CD4-positive, CD25-positive, alpha-beta regulatory T cell (primary cell): Measurements from ENCODE around the gene MEP1A. TPM values are rescaled to one million over a fixed set of nuclear protein-coding genes. Genes with fewer than 3 reads are reported as not detected.

Experiments
- ATAC-seq, 2 donors: fragments of 150-1000 bp; cut with Tn5 transposase; one replicate each; pipeline ENCODE4 v1.10.0; 2021; ENCODE audit warnings: low read depth in 2 of 2, moderate number of reproducible peaks in 2 of 2, moderate library complexity in 1 of 2
- DNase-seq, 3 donors: peaks; one replicate each; pipeline versions ENCODE4 v3.0.0 to v3.0.0-alpha.2; 2012 to 2022; ENCODE audit warnings: mixed read lengths in 1 of 3
- H3K27ac ChIP-seq: one replicate; pipeline ENCODE4 v1.7.0; 2013; ENCODE audit warnings: mild to moderate bottlenecking, low read length; ENCODE audit not compliant: insufficient read depth, poor library complexity, severe bottlenecking
- H3K27me3 ChIP-seq: one replicate; pipeline ENCODE4 v1.7.0; 2013; ENCODE audit warnings: low read length; ENCODE audit not compliant: control insufficient read depth, insufficient read depth
- H3K36me3 ChIP-seq: one replicate; pipeline ENCODE4 v1.7.0; 2013; ENCODE audit warnings: mild to moderate bottlenecking, low read length, moderate library complexity; ENCODE audit not compliant: control insufficient read depth, insufficient read depth
- H3K4me1 ChIP-seq: 2 replicates; pipeline ENCODE4 v1.7.0; 2013; ENCODE audit warnings: mild to moderate bottlenecking, low read length; ENCODE audit not compliant: insufficient read depth, control insufficient read depth, poor library complexity, severe bottlenecking
- H3K4me3 ChIP-seq: one replicate; pipeline ENCODE4 v1.7.0; 2013; ENCODE audit warnings: low read depth, mild to moderate bottlenecking, low read length, moderate library complexity
- H3K9me3 ChIP-seq, 2 experiments: 1 replicate in 1 of 2; 2 replicates in 1 of 2; pipeline ENCODE4 v1.7.0; 2013; ENCODE audit warnings: low read length in 2 of 2, mild to moderate bottlenecking in 1 of 2, moderate library complexity in 1 of 2; ENCODE audit not compliant: control insufficient read depth in 2 of 2
- H3K27ac Mint-ChIP-seq, 3 donors: one replicate each; pipeline ENCODE4 v1.8.0; 2020 to 2022; ENCODE audit warnings: mild to moderate bottlenecking in 3 of 3, mixed read lengths in 3 of 3, moderate library complexity in 2 of 3
- H3K27me3 Mint-ChIP-seq: one replicate; pipeline ENCODE4 v1.8.0; 2022; ENCODE audit warnings: mild to moderate bottlenecking, mixed read lengths
- H3K36me3 Mint-ChIP-seq: one replicate; pipeline ENCODE4 v1.8.0; 2020; ENCODE audit warnings: mixed read lengths
- H3K4me1 Mint-ChIP-seq, 4 donors: one replicate each; pipeline ENCODE4 v1.8.0; 2020 to 2022; ENCODE audit warnings: mixed read lengths in 4 of 4, mild to moderate bottlenecking in 1 of 4
- H3K4me3 Mint-ChIP-seq, 4 donors: one replicate each; pipeline ENCODE4 v1.8.0; 2020 to 2022; ENCODE audit warnings: mild to moderate bottlenecking in 4 of 4, mixed read lengths in 4 of 4, moderate library complexity in 3 of 4
- H3K9me3 Mint-ChIP-seq, 7 donors: one replicate each; pipeline ENCODE4 v1.8.0; 2020 to 2022; ENCODE audit warnings: mixed read lengths in 7 of 7, mild to moderate bottlenecking in 3 of 7, moderate library complexity in 2 of 7
- polyA plus RNA-seq, 4 donors: library from polyadenylated mRNA; unstranded; fragments of 300-500 nt; fragmentation: Illumina TruSeq; gene quantifications; one replicate each; pipeline ENCODE4 v1.2.3, GENCODE V29; 2021
- total RNA-seq: library from RNA; stranded (reverse); gene quantifications from one replicate; pipeline ENCODE4 v1.2.3, GENCODE V29; 2022

The MEP1A gene
- total and polyA plus RNA-seq, 5 donors from 2014 or later, result not detected

DNA sequence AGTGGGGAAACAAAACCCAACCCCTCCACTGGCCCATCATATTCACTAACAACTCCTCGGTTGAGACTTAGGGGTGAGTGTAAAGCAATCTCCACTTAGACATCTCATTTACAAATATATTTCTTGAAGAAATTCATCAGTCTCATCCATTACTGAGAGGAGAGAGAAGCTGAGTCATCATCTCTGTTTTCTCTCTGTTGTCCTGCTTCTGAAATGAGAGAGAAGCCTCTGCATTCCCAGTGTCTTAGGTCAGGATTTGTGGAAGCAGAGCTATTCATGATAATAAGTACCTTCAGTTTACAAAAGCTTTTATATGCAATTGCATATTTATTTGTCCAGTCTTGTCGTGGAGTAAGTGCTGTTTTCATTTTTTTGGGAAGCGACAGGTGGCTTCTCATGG, 879 bp downstream of the MEP1A start:
- no peaks in the 10 kb centered on the region for H3K27me3 Mint-ChIP-seq
- H3K36me3 ChIP-seq, result no peaks in the 10 kb centered on the region
- no peak for ATAC-seq
- no peaks in the 10 kb centered on the region for H3K4me1 ChIP-seq
- no peak overlapping the region for H3K27ac Mint-ChIP-seq
- H3K27ac ChIP-seq, result no peak overlapping the region
- no peak overlapping the region for H3K4me3 ChIP-seq
- H3K4me1 Mint-ChIP-seq, result no peaks in the 10 kb centered on the region
- H3K9me3 Mint-ChIP-seq, result peaks cover 0 to 2% (median 0%) of the 10 kb centered on the region in 7 donors
- H3K9me3 ChIP-seq, result no peaks in the 10 kb centered on the region
- no peaks in the 10 kb centered on the region for H3K27me3 ChIP-seq
- no peak overlapping the region for H3K4me3 Mint-ChIP-seq
- H3K36me3 Mint-ChIP-seq, result no peaks in the 10 kb centered on the region
- DNase-seq, result no peak

DNA sequence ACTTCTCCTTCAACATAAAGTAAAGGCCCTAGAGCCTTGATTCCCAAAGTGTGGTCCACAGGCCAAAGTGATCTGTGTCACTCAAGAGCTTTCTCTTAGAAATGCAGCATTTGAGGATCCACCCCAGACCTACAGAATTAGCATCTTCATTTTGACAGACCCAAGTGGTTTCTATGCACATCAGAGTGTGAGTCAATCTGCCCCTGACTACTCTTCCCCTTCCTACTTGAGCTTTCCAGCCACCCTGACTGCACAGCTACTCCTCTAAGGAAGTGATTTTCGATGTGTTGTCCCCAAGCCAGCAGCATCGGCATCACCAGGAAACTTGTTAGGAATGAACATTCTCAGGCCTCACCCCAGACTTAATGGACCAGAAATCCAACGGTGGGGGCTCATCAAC, 2.6 kb downstream of the MEP1A start:
- Mint-ChIP-seq H3K4me3 (no peak overlapping the region), H3K27me3 (no peaks in the 10 kb centered on the region), H3K9me3 (peaks cover 0 to 2% (median 0%) of the 10 kb centered on the region in 7 donors), H3K27ac (no peak overlapping the region), H3K36me3 (no peaks in the 10 kb centered on the region), H3K4me1 (no peaks in the 10 kb centered on the region)
- no peak overlapping the region for H3K27ac ChIP-seq
- ATAC-seq (no peak), DNase-seq (no peak)
- no peaks in the 10 kb centered on the region for H3K9me3 ChIP-seq
- H3K4me1 ChIP-seq, result no peaks in the 10 kb centered on the region
- H3K36me3 ChIP-seq, result no peaks in the 10 kb centered on the region
- no peak overlapping the region for H3K4me3 ChIP-seq
- no peaks in the 10 kb centered on the region for H3K27me3 ChIP-seq

- no peaks in the 10 kb centered on the region for H3K36me3 ChIP-seq
- no peaks in the 10 kb centered on the region for H3K4me1 Mint-ChIP-seq
- ATAC-seq (no peak), DNase-seq (no peak)
- H3K27me3 Mint-ChIP-seq, result no peaks in the 10 kb centered on the region
- H3K27ac Mint-ChIP-seq, result no peak overlapping the region
- no peaks in the 10 kb centered on the region for H3K36me3 Mint-ChIP-seq
- no peak overlapping the region for H3K27ac ChIP-seq
- H3K9me3 Mint-ChIP-seq, result peaks cover 0 to 2% (median 0%) of the 10 kb centered on the region in 7 donors
- no peaks in the 10 kb centered on the region for H3K27me3 ChIP-seq
- no peaks in the 10 kb centered on the region for H3K9me3 ChIP-seq
- no peaks in the 10 kb centered on the region for H3K4me1 ChIP-seq
- H3K4me3 ChIP-seq, result no peak overlapping the region
- H3K4me3 Mint-ChIP-seq, result no peak overlapping the region
These were observed 3.8 kb downstream of the MEP1A start for GRCh38 chr6:46796848-46797580.

- no peak overlapping the region for H3K27ac ChIP-seq
- no peaks in the 10 kb centered on the region for H3K27me3 ChIP-seq
- no peaks in the 10 kb centered on the region for H3K9me3 ChIP-seq
- H3K27ac Mint-ChIP-seq, result no peak overlapping the region
- DNase-seq (no peak), ATAC-seq (no peak)
- H3K4me3 ChIP-seq, result no peak overlapping the region
- no peaks in the 10 kb centered on the region for H3K36me3 Mint-ChIP-seq
- H3K4me1 Mint-ChIP-seq, result no peaks in the 10 kb centered on the region
- peaks cover 0 to 2% (median 0%) of the 10 kb centered on the region in 7 donors for H3K9me3 Mint-ChIP-seq
- no peaks in the 10 kb centered on the region for H3K4me1 ChIP-seq
- H3K36me3 ChIP-seq, result no peaks in the 10 kb centered on the region
- H3K4me3 Mint-ChIP-seq, result no peak overlapping the region
- no peaks in the 10 kb centered on the region for H3K27me3 Mint-ChIP-seq
These were observed 6.5 kb downstream of the MEP1A start for GRCh38 chr6:46799657-46800056.

DNA sequence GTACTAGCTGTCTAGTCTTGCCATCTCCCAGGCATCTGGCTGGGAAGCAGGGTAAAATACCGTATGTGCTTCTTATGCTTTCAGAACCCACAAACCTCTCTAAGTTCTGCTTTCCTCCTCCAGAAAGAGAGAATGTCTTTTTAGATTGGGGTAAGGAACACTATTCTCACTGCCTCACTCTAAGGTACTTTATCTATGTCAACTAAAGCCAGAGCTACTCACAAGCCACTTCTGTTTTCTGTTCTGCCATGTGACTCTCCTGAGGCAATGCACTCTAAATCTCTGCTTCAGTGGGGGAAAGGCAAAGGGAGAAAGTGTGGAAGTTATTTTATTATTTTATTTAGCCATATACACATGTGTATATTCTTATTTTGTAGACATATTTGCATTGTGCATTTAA, 15.6 kb downstream of the MEP1A start:
- no peaks in the 10 kb centered on the region for H3K36me3 ChIP-seq
- H3K4me3 ChIP-seq, result no peak overlapping the region
- H3K27ac ChIP-seq, result no peak overlapping the region
- H3K36me3 Mint-ChIP-seq, result no peaks in the 10 kb centered on the region
- no peaks in the 10 kb centered on the region for H3K27me3 Mint-ChIP-seq
- no peak overlapping the region for H3K4me3 Mint-ChIP-seq
- DNase-seq (no peak), ATAC-seq (no peak)
- H3K27me3 ChIP-seq, result no peaks in the 10 kb centered on the region
- no peaks in the 10 kb centered on the region for H3K9me3 ChIP-seq
- no peak overlapping the region for H3K27ac Mint-ChIP-seq
- H3K9me3 Mint-ChIP-seq, result peaks cover 0 to 8% (median 4%) of the 10 kb centered on the region in 7 donors
- no peaks in the 10 kb centered on the region for H3K4me1 Mint-ChIP-seq
- no peaks in the 10 kb centered on the region for H3K4me1 ChIP-seq

- Histone ChIP-seq H3K4me3 (no peak overlapping the region), H3K4me1 (no peaks in the 10 kb centered on the region), H3K9me3 (no peaks in the 10 kb centered on the region), H3K27me3 (no peaks in the 10 kb centered on the region), H3K27ac (no peak overlapping the region), H3K36me3 (no peaks in the 10 kb centered on the region)
- Mint-ChIP-seq H3K4me3 (no peak overlapping the region), H3K9me3 (peaks cover 0 to 5% (median 3%) of the 10 kb centered on the region in 7 donors), H3K36me3 (no peaks in the 10 kb centered on the region), H3K27ac (no peak overlapping the region), H3K4me1 (no peaks in the 10 kb centered on the region), H3K27me3 (peaks cover 6% of the 10 kb centered on the region)
- DNase-seq (no peak), ATAC-seq (no peak)
These were observed 21.9 kb downstream of the MEP1A start for GRCh38 chr6:46815130-46815529.

DNA sequence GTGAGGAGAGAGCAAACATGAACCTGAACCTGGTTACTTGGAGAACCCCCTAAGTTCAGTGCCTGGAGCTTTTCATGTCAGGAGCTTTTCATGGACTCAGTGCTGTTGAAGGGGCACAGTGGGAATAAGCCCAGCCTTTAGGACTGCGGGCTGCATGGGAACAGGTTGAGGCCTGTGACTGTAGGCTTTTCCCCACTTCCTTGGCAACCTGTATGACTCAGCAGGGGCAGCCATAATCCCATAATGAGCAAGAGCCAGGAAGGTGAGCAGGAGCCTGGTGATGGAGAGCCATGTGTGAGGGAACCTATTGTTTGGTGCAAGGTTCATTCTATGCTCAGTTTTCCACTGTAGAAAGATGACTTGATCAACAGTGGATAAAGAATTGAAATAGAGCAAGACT, 23.4 kb downstream of the MEP1A start:
- H3K9me3 ChIP-seq, result no peaks in the 10 kb centered on the region

DNA sequence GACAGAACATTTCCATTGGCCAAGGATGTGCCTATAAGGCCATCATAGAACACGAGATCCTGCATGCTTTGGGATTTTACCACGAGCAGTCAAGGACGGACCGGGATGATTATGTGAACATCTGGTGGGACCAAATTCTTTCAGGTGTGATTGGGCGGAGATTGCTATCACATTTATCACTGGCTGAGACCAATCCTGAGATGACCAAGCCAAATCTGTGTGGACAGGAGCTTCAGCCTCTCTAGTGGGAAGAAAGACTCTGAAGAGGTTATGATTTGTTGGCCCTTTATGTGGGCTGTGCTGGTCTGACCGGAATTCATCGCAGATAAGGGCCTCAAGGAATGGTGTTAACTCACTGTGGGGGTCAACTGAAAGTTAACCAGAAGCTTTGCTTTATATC, 26.4 kb downstream of the MEP1A start:
- Mint-ChIP-seq H3K4me3 (no peak overlapping the region), H3K9me3 (peaks cover 0 to 3% (median 0%) of the 10 kb centered on the region in 7 donors), H3K27ac (no peak overlapping the region), H3K4me1 (no peaks in the 10 kb centered on the region), H3K36me3 (no peaks in the 10 kb centered on the region), H3K27me3 (peaks cover 6% of the 10 kb centered on the region)
- Histone ChIP-seq H3K4me1 (no peaks in the 10 kb centered on the region), H3K9me3 (no peaks in the 10 kb centered on the region), H3K27ac (no peak overlapping the region), H3K4me3 (no peak overlapping the region), H3K36me3 (no peaks in the 10 kb centered on the region), H3K27me3 (no peaks in the 10 kb centered on the region)
- DNase-seq (no peak), ATAC-seq (no peak)

More for the DNA sequence above, 23.4 kb downstream of the MEP1A start:
- Histone ChIP-seq H3K4me1 (no peaks in the 10 kb centered on the region), H3K27me3 (no peaks in the 10 kb centered on the region), H3K4me3 (no peak overlapping the region), H3K36me3 (no peaks in the 10 kb centered on the region), H3K27ac (no peak overlapping the region)
- Mint-ChIP-seq H3K9me3 (peaks cover 0 to 5% (median 2%) of the 10 kb centered on the region in 7 donors), H3K36me3 (no peaks in the 10 kb centered on the region), H3K27ac (no peak overlapping the region), H3K4me1 (no peaks in the 10 kb centered on the region), H3K27me3 (peaks cover 6% of the 10 kb centered on the region), H3K4me3 (no peak overlapping the region)
- no peak for ATAC-seq
- DNase-seq, result no peak
